ENCODE data around the gene BANK1. TPM values are rescaled to one million over a fixed set of nuclear protein-coding genes. Genes with fewer than 3 reads are reported as not detected.

BANK1 gene
- total and polyA plus RNA-seq, 2 of the 8 experiments (the other 6 are each of a cell fraction or from before 2014, with no cell fraction given): 0.59 to 0.93 TPM

DNA sequence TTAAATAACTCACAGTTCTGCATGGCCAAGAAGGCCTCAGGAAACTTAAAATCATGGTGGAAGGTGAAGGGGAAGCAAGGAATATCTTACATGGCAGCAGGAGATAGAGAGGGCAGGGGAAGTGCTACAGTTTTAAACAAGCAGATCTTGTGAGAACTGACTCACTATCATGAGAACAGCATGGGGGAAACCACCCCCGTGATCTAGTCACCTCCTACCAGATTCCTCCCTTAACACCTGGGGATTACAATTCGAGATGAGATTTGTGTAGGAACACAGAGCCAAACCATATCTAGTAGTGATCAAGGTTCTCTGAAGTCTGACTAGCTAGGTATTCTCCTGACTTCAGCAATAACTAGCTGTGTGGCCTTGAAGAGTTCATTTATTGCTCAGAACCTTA lies 56.0 kb downstream of the BANK1 start:
- no peak for DNase-seq (ENCODE audit: low read depth in 1 of 2, low spot score in 2 of 2)
- TF ChIP-seq EGR1 (IDR thresholded peaks at IDR 0.05; ENCODE audit: borderline replicate concordance, low read depth, low read length) (no peak), SP4 (IDR thresholded peaks at IDR 0.05; ENCODE audit: low read length) (no peak), RNF2 (IDR thresholded peaks at IDR 0.05; ENCODE audit: borderline replicate concordance, low read depth, low read length, missing control alignments, poor library complexity, severe bottlenecking) (no peak), BACH1 (IDR thresholded peaks at IDR 0.05; ENCODE audit: low read length) (no peak), SP2 (IDR thresholded peaks at IDR 0.05; ENCODE audit: low read length) (no peak), SUZ12 (IDR thresholded peaks at IDR 0.05; ENCODE audit: low read length) (no peak), RBBP5 (IDR thresholded peaks at IDR 0.05; ENCODE audit: borderline replicate concordance, low read depth, low read length) (no peak), BCL11A (IDR thresholded peaks at IDR 0.05; ENCODE audit: low read depth in 2 of 2, low read length in 2 of 2) (no peak), POLR2AphosphoS5 (IDR thresholded peaks at IDR 0.05; ENCODE audit: low read depth, low read length) (no peak), TAF1 (IDR thresholded peaks at IDR 0.05; ENCODE audit: low read depth, low read length) (no peak), NANOG (IDR thresholded peaks at IDR 0.05; ENCODE audit: insufficient read depth, low read depth, low read length, poor library complexity, severe bottlenecking) (no peak), HDAC2 (IDR thresholded peaks at IDR 0.05; ENCODE audit: borderline replicate concordance in 1 of 2, low read depth in 2 of 2, low read length in 2 of 2) (no peak)

More for the DNA sequence above, 56.0 kb downstream of the BANK1 start:
- H3K23ac ChIP-seq (ENCODE audit: insufficient read length): no peak overlapping the region
- H3K56ac ChIP-seq (replicated peaks; ENCODE audit: insufficient read length, low read depth, low read length): no peak overlapping the region
- no peak overlapping the region for H2BK120ac ChIP-seq (replicated peaks; ENCODE audit: low read depth, low read length)
- no peak overlapping the region for H2BK5ac ChIP-seq (ENCODE audit: low read depth, low read length)
- POLR2A ChIA-PET (ENCODE audit: partially characterized antibody): no interaction called here
- CTCF ChIA-PET (ENCODE audit: partially characterized antibody): no interaction called here
- H3K4me3 ChIP-seq (ENCODE audit: extremely low read depth in 1 of 4, insufficient read depth in 2 of 4, low read depth in 3 of 4, low read length in 4 of 4): no peak overlapping the region
- H3K27me3 ChIP-seq (replicated peaks in 1 of 4; ENCODE audit: control insufficient read depth in 3 of 4, extremely low read depth in 1 of 4, insufficient read depth in 3 of 4, low read length in 3 of 4): no peaks in the 10 kb centered on the region
- no peak overlapping the region for H4K5ac ChIP-seq (ENCODE audit: insufficient read length, low read depth, low read length)
- no peak overlapping the region for H2AK5ac ChIP-seq (ENCODE audit: low read depth, low read length)
- no peaks in the 10 kb centered on the region for H3K36me3 ChIP-seq (ENCODE audit: control insufficient read depth in 2 of 4, insufficient read depth in 4 of 4, low read length in 3 of 4)
- H2BK20ac ChIP-seq (ENCODE audit: low read length): no peak overlapping the region
- H4K91ac ChIP-seq (replicated peaks; ENCODE audit: insufficient read length, low read length): no peak overlapping the region
- H4K20me1 ChIP-seq (replicated peaks in 1 of 2; ENCODE audit: control insufficient read depth in 1 of 2, insufficient read depth in 2 of 2, low read length in 2 of 2): no peaks in the 10 kb centered on the region
- 88% methylated on average over 2 of the region's 2 CpGs; no CpG with 5 or more reads in 1 of the 2 experiments for WGBS, 2 experiments (ENCODE audit: extremely low coverage in 1 of 2, insufficient coverage in 1 of 2, insufficient read length in 1 of 2, insufficient replicate concordance in 2 of 2, low coverage in 1 of 2, low lambda C conversion rate in 2 of 2, missing lambda C conversion rate in 1 of 2)
- no peaks in the 10 kb centered on the region for H3K79me2 ChIP-seq (ENCODE audit: control insufficient read depth in 1 of 2, insufficient read depth in 2 of 2, low read length in 2 of 2)
- no peaks in the 10 kb centered on the region for H3K4me1 ChIP-seq (replicated peaks in 1 of 4; ENCODE audit: control insufficient read depth in 3 of 4, insufficient read depth in 4 of 4, low read length in 3 of 4)
- H2AFZ ChIP-seq (ENCODE audit: low read length): no peak overlapping the region
- H2BK12ac ChIP-seq (ENCODE audit: low read depth, low read length): no peak overlapping the region
- no peak overlapping the region for H3K9ac ChIP-seq (replicated peaks in 1 of 4; ENCODE audit: extremely low read depth in 1 of 4, low read depth in 3 of 4, low read length in 3 of 4)
- FAIRE-seq: no peak
- H3K14ac ChIP-seq (ENCODE audit: insufficient read length): no peak overlapping the region
- H3K79me1 ChIP-seq (ENCODE audit: low read depth, low read length): no peaks in the 10 kb centered on the region
- no peak overlapping the region for H3K4me2 ChIP-seq (ENCODE audit: insufficient read depth in 1 of 2, low read depth in 2 of 2, low read length in 2 of 2)
- H4K8ac ChIP-seq (ENCODE audit: extremely low read depth, insufficient read depth, low read length): no peak overlapping the region
- H3K23me2 ChIP-seq (ENCODE audit: low read depth, low read length): no peaks in the 10 kb centered on the region; the same call in 1 of the 2 replicates
- no peak overlapping the region for H3K18ac ChIP-seq (ENCODE audit: extremely low read depth, low read length)
- no peaks in the 10 kb centered on the region for H3K9me3 ChIP-seq (ENCODE audit: insufficient read depth in 2 of 2, low read depth in 1 of 2, low read length in 1 of 2)
- no peak overlapping the region for H3K4ac ChIP-seq (replicated peaks; ENCODE audit: insufficient read length, low read depth, low read length)
- no peak overlapping the region for H3K27ac ChIP-seq (ENCODE audit: low read depth, low read length)
- H2BK15ac ChIP-seq (ENCODE audit: low read length): no peak overlapping the region
